ENCODE results near the gene SCYGR1.
"Not testable (repeated sequence)": the region's sequence is repeated elsewhere in the genome, so short reads cannot be mapped to it uniquely, and the experiment has no call there.

SCYGR1 gene

GRCh38 chr2:227402321-227402720 lies 14.6 kb upstream of the SCYGR1 start:
- no peak for DNase-seq

- no peak for DNase-seq
Measured at GRCh38 chr2:227401550-227401949, 13.8 kb upstream of the SCYGR1 start.

- DNase-seq: no peak
Measured at GRCh38 chr2:227398684-227399670, 11.2 kb upstream of the SCYGR1 start.

- no peak for DNase-seq
Measured at GRCh38 chr2:227397562-227397961, 9.8 kb upstream of the SCYGR1 start.

DNA sequence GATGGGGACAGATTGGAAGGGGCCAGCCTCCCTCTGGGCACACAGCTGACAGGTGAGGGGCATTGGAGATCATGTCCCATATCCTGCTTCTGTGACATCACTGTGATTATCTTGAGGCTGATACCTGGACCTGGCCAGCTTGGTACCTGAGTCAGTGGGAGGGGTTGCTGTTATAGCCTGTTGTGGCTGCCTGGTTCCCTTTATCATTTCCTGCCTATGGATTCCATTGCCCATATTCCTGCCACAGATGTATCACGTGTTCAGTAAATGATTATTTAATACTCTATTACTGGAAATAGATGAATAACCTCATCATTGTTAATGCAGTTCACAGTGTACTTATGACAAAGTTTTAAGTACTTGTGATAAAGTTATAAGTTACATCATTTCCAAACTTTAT lies 7.8 kb upstream of the SCYGR1 start:
- DNase-seq: no peak

DNA sequence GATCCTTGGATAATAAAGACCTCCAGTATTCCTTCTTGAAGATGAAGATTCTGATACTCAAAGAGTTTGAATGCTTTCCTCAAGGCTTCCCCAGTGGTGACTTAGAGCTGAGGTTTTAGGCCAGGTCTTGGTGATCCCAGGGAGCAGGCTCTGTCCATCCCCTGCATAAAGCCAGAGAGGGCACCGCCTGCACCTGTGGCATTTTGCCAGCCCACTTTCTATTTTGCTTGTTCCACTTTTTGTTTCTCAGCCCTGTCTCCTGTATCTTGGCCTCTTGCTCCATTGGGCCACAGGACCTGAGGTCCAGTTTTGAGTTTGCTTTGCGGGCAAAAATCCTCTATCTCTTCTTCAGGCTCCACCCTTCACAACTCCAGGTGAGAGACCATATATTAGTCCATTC lies 6.7 kb upstream of the SCYGR1 start:
- DNase-seq: no peak

DNA sequence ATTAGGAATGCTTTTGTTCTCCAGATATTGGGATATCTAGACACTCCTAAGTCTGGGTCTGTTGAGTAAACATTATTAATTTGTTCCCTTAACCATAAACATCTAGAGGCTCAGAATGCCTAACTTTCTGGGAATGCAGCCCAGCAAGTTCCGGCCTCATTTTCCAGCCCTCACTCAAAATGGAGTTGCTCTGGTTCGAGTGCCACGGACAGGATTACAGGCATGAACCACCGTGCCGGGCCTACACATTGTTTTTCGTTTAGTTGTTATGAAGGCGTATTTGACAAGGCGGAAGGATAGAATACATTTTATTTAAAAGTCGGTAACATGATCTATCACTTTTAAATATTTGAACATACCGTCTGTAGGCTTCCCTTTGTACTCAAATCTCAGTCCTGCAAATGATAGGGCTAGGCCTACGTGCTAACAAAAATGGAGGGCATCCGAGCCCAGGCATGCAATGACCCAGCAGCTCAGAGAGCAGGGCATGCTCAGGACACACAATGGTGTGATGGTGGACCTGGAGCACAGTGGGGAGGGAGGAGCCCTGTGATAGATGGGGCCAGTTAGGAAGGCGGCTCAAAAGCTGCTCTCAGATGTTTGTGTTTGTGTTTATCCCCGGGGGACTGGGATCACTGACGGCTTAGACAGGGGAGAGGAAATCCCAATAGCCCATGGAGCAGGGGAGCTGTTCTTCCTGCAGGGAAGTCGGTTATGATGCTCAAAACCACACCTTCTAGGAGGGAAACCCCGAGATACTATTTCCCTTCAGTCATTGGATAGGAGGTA lies 2.9 kb upstream of the SCYGR1 start:
- no peak for DNase-seq

GRCh38 chr2:227389661-227390060 lies 1.9 kb upstream of the SCYGR1 start:
- DNase-seq: no peak

- no peak for DNase-seq
Measured at GRCh38 chr2:227389231-227389630, 1.5 kb upstream of the SCYGR1 start.

DNA sequence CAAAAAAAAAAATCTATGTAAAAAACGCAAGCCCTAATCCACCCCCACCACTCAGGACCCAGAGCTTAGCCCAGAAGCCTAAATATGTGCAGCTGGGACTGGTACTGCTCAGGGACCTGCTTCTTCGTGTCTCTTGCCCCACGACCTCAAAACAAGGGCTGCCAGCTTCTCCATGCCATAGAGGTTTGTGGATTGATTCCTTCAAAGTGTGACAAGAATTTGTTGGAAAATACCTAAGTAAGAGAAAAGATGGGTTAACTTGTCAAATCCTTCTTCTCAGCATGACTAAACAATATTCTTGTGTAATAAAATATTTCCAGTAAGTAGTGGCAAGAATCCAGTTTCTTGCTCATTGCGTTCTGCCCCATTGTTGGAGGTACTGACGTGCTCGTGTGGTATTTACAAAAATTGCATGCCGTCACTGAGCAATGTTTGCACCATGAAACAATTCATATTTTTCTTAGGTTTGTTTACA lies 825 bp upstream of the SCYGR1 start:
- no peak for DNase-seq

DNA sequence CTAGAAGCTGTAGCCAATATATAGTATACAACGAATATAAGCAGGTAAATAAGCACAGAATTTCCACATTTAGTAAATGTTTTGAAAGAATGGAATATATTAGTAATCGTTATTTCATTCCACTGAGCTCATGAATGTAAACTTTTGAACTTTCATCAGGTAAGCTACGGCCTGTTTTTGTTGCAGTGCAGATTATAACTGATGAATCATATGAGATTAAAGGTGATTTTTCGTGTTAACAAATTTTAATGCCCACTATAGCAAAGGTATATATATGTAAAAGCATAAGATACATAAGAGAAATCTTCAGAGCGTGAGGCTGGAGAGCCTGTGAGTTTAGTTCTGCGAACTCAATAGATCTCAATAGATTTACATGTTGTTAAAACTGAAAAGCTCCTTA lies 1.1 kb downstream of the SCYGR1 start:
- no peak for DNase-seq

GRCh38 chr2:227383686-227384085 lies 4.1 kb downstream of the SCYGR1 start:
- no peak for DNase-seq

- not testable (repeated sequence) for DNase-seq
Measured at GRCh38 chr2:227382241-227382835, 5.4 kb downstream of the SCYGR1 start.

- no peak for DNase-seq
Measured at GRCh38 chr2:227379095-227379494, 8.7 kb downstream of the SCYGR1 start, which contains the start of gene TM4SF20. Gene TM4SF20, minus strand, starts transcription at chr2:227379306. Its CDS starts 38 bp downstream, at chr2:227379268.

DNA sequence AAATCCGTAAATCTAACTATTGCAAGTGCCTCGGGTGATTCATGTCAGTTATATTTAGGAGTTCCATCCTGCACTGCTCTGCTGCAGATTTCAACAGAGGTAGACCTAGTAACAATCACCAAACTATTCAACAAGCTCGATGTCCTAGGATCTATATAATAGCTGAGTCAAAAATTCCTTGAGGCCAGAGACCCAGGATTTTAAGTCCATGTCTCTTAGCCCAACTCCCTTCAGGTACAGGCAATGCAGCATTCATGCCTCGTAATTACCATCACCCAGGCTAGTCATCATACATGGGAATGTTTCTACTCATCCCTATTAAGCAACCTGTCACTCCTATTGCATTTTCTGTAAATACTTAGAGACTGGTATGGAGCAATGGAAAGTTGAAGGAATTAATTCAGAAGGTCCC lies 9.4 kb downstream of the SCYGR1 start:
- DNase-seq: no peak

- DNase-seq: no peak
Measured at GRCh38 chr2:227377467-227378351, 10.0 kb downstream of the SCYGR1 start.

DNA sequence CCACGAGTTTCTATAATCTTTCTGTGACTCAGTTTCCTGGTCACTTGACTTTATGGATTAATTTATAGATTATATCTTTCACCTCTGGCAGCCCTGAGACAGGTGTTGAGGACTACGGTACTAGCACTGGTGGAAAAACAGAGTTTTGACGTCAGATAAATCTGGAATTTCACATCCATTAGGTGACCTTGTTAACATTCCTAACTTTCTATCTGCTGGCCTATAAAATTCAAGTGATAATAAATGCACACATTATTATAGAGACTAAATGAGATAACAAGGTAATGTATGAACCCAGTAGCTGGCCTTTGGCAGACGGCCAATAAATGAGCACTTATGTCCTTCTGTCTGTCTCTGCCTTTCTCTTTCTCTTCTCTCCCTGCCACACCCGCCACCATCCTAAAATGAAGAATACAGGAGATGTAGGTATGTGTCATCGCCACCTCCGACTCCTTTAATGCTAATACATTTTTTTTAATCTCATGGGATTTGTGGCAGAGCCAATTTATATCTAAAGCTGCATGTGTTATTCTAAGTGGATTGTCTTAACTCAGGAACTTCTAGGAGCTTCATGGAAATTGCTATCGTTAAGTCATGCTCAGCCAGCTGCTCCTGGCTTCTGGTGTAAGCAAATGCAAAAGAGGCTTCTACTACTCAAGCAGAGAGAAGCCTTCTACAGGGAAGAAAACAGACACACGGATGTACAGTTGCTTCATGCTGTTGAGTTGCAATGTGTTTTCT lies 10.9 kb downstream of the SCYGR1 start:
- no peak for DNase-seq

DNA sequence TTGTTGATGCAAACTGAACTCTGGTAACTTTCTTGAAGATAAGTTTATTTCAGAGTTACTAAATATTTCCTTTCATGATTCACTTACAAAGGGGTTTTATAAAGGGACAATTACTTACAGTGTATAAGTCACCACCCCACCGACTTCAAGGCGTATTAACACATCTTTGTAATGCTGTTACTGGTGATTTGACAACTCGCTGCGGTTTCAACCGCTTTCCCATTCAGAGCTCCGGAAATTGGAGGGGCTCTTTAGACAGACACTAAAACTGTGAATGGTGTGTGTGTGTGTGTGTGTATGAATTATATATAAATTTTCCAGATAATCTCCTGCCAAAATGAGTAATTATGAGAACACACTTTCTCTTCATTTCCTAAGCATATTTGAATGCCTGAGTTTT lies 13.6 kb downstream of the SCYGR1 start:
- no peak for DNase-seq

DNA sequence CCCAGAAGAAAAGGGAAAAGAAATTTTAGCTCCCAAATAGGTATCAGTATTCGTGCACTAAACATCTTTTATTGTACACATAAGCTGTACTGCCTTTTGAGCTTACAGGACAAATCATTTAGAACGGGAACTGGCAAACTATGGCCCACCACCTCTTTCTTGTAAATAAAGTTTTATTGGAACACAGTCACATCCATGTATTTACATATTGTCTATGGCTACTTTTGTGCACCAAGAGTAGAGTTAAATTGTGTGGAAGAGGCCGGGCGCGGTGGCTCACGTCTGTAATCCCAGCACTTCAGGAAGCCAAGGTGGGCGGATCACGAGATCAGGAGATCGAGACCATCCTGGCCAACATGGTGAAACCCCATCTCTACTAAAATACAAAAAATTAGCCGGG lies 14.4 kb downstream of the SCYGR1 start:
- no peak for DNase-seq

- DNase-seq: no peak
Measured at GRCh38 chr2:227370791-227371312, 16.9 kb downstream of the SCYGR1 start.

DNA sequence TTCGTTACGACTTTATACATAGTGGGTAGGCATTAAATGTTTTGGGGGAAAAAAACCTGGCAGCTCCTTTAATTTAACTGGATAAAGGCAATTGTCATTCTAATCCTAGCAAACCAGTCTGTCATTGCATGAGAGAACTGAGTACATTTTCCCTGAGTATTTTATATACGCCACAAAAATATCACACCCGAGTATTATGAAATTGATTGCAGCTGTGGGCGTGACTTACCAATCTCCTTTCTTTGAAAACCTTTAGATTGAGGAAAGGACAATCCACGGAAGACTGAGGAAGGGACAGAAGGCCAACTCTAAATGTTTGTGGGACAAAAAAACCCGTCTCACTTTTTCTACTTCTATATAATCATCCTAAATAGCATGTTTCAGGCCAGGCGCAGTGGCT lies 17.7 kb downstream of the SCYGR1 start:
- DNase-seq: no peak

Data from NCI-H1436 (cell line).